Urinary bladder (tissue), 4 donors: ENCODE results near the gene C11orf21. TPM values are rescaled to one million over a fixed set of nuclear protein-coding genes. Genes with fewer than 3 reads are reported as not detected.

Source experiments
- DNase-seq: peaks from one replicate; pipeline ENCODE4 v3.0.0-alpha.2; 2015; ENCODE audit errors: extremely low spot score
- H3K27ac ChIP-seq: one replicate; pipeline ENCODE4 v1.5.1; 2013; ENCODE audit warnings: low read depth, mild to moderate bottlenecking, moderate library complexity
- H3K36me3 ChIP-seq: one replicate; pipeline ENCODE4 v1.6.1; 2013; ENCODE audit warnings: mild to moderate bottlenecking, moderate library complexity; ENCODE audit not compliant: insufficient read depth
- H3K4me1 ChIP-seq: one replicate; pipeline ENCODE4 v1.6.1; 2013; ENCODE audit warnings: mild to moderate bottlenecking, moderate library complexity; ENCODE audit not compliant: insufficient read depth
- H3K4me3 ChIP-seq: one replicate; pipeline ENCODE4 v1.5.1; 2013; ENCODE audit warnings: low read depth, low read length
- WGBS: extraction: QIAGEN DNeasy Blood & Tissue Kit; methylation state at CpG from one replicate; pipeline ENCODE4 v1.1.7; 2013; 5-methylcytosine and 5-hydroxymethylcytosine counted together
- polyA plus RNA-seq: library from polyadenylated mRNA; stranded (reverse); fragments of 200-250 nt; gene quantifications from one replicate; pipeline ENCODE4 v1.2.3, GENCODE V29; 2013
- total RNA-seq: library from RNA; depleted of rRNA; stranded (reverse); fragments of >200 nt; gene quantifications from one replicate; pipeline ENCODE4 v1.2.3, GENCODE V29; 2014
- donor health status: healthy with polysubstance abuse.
- donor health status: healthy.

Gene C11orf21
- total and polyA plus RNA-seq, 2 donors, result 0.42 to 0.60 TPM

DNA sequence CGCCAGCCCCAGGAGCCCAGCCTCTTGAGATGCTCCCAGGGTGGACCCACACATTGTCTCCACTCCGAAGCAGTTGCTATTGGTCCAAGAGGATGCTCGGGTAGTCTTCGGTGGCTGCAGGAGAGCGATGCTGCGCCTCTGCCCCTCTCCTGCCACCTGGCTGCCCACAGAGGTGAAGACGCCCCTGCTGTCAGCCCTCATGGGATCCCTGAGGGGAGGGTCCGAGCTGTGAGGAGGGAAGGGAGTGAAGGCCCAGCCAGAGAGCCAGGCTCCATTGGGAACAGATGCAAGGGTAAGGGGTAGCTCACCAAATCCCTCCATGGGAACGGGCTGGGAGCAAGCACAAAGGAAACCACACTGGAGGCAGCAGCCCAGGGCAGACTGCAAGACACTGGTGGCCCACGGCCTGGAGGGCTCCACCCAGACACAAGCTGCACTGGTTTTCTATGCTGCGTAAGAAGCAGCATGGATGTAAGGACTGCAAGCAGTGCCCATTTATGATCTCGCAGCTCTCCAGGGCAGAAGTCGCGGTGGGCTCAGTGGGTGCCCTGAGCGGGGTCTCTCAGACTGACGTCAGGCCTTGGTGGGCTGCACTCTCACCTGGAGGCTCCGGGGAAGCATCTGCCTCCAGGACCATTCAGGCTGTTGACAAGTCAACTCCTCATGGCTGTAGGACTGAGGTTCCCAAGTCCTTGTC lies 15.8 kb upstream of the C11orf21 start:
- Histone ChIP-seq H3K4me1 (no peaks in the 10 kb centered on the region), H3K36me3 (no peaks in the 10 kb centered on the region), H3K27ac (no peak overlapping the region), H3K4me3 (no peak overlapping the region)
- no peak for DNase-seq
- WGBS, result 94% methylated on average over 17 of the region's 17 CpGs

DNA sequence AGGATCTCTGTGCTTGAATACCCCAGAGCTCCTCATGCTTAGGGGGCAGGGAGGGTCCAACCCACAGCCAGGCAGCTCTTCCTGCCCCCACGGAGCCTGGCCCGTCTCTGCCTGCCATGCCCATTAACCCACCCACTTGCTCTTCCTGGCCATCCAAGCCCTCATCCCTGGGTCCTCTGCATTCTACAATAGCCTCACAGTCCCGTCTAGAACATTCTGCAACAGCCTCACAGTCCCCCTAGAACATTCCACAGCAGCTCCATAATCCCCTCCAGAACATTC lies 15.2 kb upstream of the C11orf21 start:
- Histone ChIP-seq H3K27ac (no peak overlapping the region), H3K36me3 (no peaks in the 10 kb centered on the region), H3K4me3 (no peak overlapping the region), H3K4me1 (peaks cover 1% of the 10 kb centered on the region)
- DNase-seq, result no peak
- WGBS, result 90% methylated on average over 3 of the region's 3 CpGs

DNA sequence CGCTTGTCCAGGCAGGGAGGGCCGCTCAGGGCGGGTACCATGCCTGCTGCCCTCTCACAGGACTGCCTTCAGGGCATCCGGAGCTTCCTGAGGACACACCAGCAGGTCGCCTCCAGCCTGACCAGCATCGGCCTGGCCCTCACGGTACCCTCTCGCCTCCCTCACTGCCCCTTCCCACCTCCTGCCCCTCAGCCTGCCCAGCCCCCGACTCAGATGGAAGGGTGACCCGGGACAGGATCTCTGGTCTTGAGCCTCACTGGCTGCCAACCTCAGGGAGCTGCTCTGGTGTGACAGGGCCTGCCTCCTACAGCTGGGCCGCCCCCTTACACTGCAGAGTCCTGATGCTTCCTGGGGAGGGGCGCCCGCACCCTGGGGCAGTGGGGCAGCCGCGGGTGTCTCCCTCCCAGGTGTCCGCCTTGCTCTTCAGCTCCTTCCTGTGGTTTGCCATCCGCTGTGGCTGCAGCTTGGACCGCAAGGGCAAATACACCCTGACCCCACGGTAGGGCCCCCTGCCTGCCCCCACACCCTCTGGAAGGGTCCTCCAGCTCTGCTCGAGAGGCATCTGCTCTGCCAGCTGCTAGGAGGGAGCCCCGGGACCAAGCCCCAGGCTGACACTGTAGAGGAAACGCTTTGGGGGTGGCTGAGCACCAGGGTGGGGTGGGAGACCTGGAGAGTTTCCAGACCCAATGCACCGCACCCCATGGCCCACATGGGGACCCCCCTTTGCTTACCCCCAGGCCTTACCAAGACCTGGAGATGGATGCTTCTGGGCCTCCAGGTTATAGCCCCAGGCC lies 14.6 kb upstream of the C11orf21 start:
- no peak overlapping the region for H3K27ac ChIP-seq
- DNase-seq, result no peak
- 89% methylated on average over 23 of the region's 23 CpGs for WGBS
- no peak overlapping the region for H3K4me3 ChIP-seq
- H3K4me1 ChIP-seq, result peaks cover 1% of the 10 kb centered on the region
- no peaks in the 10 kb centered on the region for H3K36me3 ChIP-seq

DNA sequence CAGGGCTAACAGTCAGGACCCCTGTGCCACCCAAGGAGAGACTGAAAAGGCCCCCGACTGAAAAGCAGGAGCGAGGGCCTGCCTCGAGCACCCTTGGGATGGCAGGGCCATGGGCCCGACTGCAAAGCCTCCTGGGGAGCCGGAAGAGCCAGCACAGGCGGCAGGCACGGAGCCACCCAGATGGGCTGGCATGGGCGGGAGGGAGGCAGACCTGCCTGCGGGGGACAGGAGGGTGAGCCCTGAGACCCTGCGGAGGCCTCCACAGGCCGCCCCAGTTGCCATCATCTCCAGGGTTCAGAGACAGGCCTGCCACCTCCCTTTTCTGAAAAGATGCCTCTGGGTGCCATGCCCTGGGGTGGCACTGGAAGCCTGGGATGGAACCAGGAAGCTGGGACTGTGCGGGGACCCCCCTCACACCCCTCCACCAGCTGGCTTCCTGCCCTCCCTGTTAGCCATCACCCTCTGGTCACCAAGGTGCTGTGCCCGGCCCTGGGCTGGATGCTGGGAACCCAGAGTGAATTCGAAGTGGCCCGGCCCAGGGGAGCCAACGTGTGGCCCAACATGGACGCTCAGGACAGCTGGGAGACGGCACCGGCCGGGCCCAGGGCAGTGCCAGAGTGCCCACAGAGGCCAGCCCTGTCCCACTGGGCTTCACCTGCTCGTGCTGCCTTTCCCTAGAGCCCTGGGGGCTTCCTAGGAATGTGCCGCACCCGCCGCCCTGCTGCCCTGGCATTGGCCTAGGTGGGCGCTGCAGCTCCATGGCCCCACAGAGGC lies 13.9 kb upstream of the C11orf21 start:
- no peaks in the 10 kb centered on the region for H3K36me3 ChIP-seq
- DNase-seq, result no peak
- WGBS, result 68% methylated on average over 25 of the region's 25 CpGs
- H3K4me3 ChIP-seq, result no peak overlapping the region
- no peak overlapping the region for H3K27ac ChIP-seq
- H3K4me1 ChIP-seq, result peaks cover 1% of the 10 kb centered on the region

DNA sequence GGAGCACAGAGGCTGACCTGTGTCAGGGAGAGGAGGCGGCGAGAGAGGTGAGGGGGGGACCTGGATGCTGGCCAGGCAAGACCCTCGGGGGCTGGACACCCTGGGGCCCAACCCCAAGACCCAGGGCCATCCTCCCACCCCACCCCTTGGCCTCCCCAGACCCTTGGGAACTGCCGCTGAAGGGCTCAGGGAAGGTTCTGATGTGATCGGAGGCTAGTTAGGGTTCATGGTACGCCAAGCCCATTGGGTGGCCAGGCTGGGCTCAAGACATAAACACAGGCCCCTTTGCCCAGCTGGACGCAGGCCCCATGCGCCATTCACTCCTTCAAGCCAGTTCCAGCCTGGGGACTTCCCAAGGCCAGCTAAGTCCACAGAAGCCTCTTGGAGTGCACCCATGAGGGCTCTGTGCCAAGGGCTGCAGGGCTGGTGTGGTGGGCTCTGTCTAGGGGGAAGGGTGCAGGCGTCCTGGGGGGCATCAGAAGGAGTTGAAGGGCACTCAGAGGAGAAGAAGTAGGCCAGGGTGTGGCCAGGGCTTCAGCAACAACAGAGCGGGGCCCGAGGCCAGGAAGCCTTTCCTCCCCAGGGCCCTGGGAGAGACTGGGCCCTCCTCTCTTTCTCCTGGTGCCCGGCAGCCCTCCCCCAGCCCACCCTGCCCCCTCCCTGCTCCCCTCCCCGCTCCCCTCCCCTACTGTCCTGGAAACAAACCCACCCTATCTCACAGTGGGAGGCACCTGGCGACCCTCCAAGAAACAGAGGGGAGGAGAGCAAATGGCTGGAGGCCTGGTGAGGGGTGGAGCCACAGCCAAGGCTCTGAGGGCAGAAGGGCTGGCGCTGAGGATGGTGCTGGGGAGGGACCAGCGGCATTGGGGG lies 13.0 kb upstream of the C11orf21 start:
- peak overlapping the region; percentile 46 for H3K27ac ChIP-seq
- H3K4me3 ChIP-seq, result no peak overlapping the region
- peaks cover 1% of the 10 kb centered on the region for H3K4me1 ChIP-seq
- peak; percentile 91 for DNase-seq
- 28% methylated on average over 16 of the region's 16 CpGs for WGBS
- no peaks in the 10 kb centered on the region for H3K36me3 ChIP-seq

DNA sequence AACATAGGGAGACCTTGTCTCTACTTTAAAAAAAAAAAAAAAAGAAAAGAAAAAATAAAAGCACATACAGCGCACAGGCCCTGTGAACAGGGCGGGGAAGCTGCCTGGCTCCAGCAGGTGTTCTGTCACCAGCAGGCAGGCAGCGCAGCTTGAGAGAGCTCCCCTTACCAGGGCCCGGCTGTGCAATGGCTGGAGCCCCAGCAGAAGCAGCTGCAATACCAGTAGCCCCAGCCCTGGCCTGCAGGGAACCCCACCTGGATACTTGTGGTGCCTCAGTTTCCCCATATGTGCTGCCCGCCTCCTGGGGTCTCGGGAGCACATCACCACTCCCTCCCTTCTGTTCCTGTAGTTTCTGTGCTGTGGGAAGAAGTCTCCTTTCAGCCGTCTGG lies 12.4 kb upstream of the C11orf21 start:
- peaks cover 1% of the 10 kb centered on the region for H3K4me1 ChIP-seq
- no peaks in the 10 kb centered on the region for H3K36me3 ChIP-seq
- H3K4me3 ChIP-seq, result no peak overlapping the region
- no peak for DNase-seq
- WGBS, result 86% methylated on average over 7 of the region's 7 CpGs
- H3K27ac ChIP-seq, result peak overlapping the region; percentile 46

DNA sequence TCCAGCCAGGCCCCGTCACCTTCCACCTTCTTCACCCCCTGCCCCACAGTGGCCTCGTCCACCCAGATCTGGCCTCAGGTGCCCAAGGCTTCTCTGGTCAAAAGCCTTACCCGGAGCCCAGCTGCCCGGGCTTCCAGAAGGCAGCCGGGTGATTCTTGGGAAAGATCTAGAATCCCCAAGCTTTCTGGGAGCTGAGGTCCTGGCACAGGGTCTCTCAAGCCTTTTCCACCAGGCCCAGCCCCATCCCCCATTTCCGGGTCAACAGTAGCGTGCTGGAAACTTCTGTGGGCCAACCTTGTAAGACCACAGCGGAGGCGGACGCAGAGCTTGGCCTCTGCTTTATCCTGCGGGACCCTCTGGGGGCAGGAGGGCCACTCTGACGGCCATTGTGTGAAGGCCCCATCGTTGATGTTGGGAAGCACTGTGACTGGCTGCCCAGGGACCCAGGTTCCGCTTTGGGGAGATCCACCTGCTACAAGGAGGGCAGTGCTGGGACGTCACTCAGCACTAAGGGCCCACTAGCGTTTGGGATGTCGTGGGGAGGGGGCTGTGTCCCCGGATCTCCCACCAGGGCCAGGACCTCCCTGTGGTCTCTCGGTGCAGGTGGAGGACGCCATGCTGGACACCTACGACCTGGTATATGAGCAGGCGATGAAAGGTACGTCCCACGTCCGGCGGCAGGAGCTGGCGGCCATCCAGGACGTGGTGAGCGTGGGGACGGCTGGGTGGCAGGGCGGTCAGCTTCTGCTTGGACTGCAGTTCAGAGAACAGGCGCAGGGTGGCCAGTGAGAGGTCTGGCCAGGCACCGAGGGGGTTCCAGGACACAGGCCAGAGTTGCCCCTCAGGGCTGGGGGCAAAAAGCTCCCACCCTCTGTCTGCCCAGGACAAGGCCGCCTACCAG lies 11.6 kb upstream of the C11orf21 start:
- Histone ChIP-seq H3K27ac (no peak overlapping the region), H3K4me1 (peaks cover 1% of the 10 kb centered on the region), H3K4me3 (no peak overlapping the region), H3K36me3 (no peaks in the 10 kb centered on the region)
- no peak for DNase-seq
- 86% methylated on average over 34 of the region's 34 CpGs for WGBS

DNA sequence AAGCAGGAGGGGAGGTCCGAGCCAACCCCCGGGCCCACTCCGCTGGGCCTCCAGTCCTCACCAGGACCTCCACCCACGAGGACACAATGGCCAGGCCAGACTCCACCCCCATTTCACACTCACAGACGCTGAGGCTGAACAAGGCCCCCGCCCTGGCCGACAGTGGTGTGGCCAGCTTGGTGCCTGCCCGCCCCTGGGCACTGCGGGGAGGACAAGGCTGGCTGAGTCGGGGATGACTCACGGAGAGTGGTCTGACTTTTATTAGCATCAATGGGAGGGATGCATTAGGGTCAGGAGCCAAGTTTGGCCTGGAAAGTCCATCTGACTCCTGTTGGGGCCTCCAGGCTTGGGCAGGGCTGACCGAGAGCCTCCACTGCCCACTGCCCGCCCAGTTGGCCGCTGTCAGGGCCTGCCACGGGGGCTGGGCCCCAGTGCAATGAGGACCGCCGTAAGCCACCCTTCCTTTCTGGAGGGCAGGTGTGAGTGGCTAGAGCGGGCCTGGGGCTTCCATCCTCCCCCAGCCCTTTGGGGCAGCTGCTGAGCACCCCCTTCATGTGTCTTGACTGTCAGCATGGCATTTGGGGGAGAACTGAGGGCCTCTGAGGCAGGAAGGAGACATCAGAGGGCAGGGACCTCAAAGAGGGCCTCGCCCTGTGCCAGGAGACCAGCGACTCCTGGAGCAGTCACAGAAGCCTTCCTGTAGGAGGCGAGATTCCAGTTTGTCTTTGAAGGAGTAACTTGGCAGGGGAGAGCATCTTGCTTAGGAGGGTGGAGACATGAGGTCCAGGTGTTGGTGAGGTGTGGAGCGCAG lies 10.7 kb upstream of the C11orf21 start:
- WGBS, result 60% methylated on average over 22 of the region's 22 CpGs
- no peaks in the 10 kb centered on the region for H3K36me3 ChIP-seq
- H3K4me1 ChIP-seq, result peaks cover 1% of the 10 kb centered on the region
- no peak for DNase-seq
- no peak overlapping the region for H3K4me3 ChIP-seq
- H3K27ac ChIP-seq, result no peak overlapping the region

DNA sequence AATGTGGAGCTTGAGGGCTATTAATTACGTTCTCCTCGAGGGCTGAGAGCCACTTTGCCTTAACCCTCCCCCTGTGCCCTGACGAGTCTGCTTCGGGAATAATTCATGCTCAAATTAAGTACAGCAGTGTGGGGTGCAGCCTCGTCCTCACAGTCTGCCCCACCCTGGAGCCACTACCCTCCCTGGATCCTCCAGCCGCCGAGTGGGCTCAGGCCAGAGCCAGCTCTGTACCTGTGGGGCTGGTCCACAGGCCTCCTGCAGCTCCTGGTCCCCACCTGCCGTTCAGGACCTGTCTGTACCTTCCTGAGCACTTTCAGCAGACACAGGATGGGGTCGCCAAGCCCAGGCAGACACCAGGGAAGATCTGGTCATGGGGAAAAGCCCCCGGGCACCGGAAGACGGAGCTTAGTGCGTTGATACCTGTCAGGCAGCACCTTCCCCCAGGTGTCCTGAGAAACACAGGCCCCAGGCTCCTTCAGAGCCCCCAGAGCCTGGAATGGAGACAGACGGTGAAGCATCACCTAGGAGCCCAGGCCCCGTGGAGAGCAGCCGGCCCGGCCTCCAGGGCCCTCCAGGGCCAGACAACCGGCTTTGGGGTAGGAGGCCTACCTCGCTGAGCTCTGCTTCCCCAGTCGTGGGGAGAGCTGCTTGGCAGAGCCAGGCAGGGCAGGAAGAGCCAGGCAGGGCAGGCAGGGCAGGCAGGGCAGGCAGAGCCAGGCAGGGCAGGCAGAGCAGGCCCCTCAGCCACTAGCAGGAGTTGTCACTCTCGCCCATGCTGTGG lies 9.8 kb upstream of the C11orf21 start:
- Histone ChIP-seq H3K36me3 (no peaks in the 10 kb centered on the region), H3K27ac (no peak overlapping the region), H3K4me3 (no peak overlapping the region), H3K4me1 (peaks cover 1% of the 10 kb centered on the region)
- WGBS, result 71% methylated on average over 21 of the region's 21 CpGs
- no peak for DNase-seq

DNA sequence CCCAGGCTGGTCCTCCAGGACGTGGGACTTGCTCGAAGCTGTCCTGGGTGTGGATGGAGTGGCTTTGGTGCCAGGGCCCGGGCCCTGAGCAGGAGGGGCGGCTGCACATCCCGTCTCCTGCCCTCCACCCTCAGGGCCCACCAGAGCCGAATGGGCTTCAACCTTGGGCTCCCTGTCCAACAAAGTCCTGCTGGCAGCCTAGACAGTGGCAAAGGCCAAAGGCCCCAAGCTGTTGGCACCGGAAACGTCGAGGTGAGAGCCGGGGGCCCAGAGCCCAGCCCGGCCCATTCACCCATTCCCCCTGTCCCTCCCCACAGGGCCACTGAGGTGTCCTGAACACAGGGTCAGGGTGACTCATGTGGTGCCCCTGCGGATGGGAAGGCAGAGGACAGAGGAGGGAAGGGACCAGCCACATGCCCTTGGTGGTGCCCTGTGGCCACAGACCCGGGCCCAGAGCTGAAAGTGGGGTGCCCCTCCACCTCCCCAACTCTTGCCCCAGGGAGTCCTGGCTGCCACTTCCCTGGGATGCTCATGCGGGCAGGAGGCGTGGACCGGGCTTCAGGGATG lies 9.2 kb upstream of the C11orf21 start:
- Histone ChIP-seq H3K36me3 (no peaks in the 10 kb centered on the region), H3K27ac (no peak overlapping the region), H3K4me1 (peaks cover 1% of the 10 kb centered on the region), H3K4me3 (no peak overlapping the region)
- WGBS, result 86% methylated on average over 16 of the region's 16 CpGs
- no peak for DNase-seq

DNA sequence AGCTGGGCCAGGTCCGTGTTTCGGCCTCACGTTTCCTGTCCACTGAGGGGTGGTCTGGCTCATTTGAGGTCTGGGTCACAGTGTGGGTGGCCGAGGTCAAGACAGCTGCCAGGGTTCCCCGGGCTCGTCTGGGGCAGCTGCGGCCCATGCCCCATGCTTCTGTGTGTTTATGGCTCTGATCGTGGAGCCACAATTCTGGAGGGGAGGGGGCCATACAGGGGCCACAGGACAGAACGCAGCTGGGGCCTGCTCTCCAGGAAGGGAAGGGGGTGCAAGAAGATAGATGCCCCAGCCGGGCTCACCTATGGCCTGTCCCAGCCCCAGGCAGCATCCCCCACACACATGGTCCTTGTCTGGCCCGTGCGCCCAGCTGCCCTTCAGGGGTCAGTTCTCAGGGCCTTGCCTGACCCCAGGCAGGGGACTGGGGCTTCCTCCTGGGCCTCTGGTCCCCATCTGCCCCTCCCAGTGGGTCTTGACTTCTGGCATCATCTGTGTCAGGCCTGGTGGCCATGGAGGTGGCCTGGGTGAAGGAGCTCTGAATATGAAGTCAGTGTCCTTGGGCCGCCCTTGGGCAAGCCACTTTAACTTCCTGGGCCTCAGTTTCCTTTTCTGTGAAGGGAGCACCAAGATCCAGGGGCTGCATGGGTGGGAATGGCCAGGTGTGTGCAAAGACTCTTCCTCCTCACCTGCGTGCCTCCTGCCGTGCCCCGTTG lies 8.5 kb upstream of the C11orf21 start:
- no peak overlapping the region for H3K27ac ChIP-seq
- no peak for DNase-seq

More for the DNA sequence above, 8.5 kb upstream of the C11orf21 start:
- 85% methylated on average over 16 of the region's 16 CpGs for WGBS
- Histone ChIP-seq H3K36me3 (no peaks in the 10 kb centered on the region), H3K4me3 (no peak overlapping the region), H3K4me1 (peaks cover 1% of the 10 kb centered on the region)
